Measurements from ENCODE around the gene ERF.
A peak's percentile ranks its signal among the peaks of the same experiment; 100 is the strongest.

The ERF gene

DNA sequence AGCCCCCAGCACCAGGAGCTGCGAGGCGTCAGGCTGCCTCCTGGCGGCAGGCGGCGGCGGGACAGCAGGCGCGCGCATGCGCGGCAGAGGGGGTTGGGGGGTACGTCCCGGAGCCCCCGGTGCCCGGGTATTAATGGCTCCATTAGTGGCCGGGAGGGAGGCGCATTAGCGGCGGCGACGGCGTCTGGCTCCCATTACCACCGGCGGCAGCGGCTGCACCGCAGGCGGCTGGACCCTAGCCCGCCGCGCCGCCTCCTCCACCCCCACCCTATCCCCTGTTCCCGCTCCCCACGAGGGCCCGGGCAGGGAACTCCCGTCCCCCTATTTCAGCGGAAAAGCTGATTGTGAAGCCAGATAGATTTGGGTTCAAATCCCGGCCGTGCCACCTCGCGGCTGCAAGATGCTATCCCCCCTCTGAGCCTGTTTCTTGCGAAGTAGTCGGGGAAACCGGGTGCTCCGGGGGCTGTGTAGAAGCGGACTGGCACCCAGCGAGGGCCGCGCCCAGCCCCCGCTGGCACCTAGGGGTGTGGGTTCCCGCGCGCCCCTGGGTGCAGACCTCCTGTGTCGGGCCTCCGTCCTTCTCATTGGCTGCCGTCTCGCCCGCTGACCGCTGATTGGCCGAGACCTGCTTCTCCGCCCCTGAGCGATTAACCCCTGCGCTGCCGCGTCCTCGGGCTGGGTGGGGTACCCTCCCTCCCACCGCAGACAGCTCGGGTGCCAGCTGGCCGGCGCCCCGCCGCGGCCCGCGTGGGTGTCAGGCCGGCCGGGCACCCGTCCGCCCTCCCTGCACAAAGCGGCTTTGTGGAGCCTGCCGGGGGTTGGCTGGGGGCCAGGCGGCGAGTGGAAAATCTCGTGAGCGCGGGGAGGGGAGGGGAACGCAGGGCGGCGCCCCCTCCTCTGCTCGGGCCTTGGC lies 25.2 kb upstream of the ERF start:
- peak overlapping the region; percentile 70 for H3K4me3 ChIP-seq (replicated peaks; ENCODE audit: low read depth, low read length)
- peak; percentile 91 for DNase-seq (ENCODE audit: extremely low read depth, insufficient read length)
- TF ChIP-seq, protein P1, sequence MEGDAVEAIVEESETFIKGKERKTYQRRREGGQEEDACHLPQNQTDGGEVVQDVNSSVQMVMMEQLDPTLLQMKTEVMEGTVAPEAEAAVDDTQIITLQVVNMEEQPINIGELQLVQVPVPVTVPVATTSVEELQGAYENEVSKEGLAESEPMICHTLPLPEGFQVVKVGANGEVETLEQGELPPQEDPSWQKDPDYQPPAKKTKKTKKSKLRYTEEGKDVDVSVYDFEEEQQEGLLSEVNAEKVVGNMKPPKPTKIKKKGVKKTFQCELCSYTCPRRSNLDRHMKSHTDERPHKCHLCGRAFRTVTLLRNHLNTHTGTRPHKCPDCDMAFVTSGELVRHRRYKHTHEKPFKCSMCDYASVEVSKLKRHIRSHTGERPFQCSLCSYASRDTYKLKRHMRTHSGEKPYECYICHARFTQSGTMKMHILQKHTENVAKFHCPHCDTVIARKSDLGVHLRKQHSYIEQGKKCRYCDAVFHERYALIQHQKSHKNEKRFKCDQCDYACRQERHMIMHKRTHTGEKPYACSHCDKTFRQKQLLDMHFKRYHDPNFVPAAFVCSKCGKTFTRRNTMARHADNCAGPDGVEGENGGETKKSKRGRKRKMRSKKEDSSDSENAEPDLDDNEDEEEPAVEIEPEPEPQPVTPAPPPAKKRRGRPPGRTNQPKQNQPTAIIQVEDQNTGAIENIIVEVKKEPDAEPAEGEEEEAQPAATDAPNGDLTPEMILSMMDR (IDR thresholded peaks at IDR 0.05; ENCODE audit: insufficient read depth, low read length, poor library complexity, severe bottlenecking) = peak; percentile 94

DNA sequence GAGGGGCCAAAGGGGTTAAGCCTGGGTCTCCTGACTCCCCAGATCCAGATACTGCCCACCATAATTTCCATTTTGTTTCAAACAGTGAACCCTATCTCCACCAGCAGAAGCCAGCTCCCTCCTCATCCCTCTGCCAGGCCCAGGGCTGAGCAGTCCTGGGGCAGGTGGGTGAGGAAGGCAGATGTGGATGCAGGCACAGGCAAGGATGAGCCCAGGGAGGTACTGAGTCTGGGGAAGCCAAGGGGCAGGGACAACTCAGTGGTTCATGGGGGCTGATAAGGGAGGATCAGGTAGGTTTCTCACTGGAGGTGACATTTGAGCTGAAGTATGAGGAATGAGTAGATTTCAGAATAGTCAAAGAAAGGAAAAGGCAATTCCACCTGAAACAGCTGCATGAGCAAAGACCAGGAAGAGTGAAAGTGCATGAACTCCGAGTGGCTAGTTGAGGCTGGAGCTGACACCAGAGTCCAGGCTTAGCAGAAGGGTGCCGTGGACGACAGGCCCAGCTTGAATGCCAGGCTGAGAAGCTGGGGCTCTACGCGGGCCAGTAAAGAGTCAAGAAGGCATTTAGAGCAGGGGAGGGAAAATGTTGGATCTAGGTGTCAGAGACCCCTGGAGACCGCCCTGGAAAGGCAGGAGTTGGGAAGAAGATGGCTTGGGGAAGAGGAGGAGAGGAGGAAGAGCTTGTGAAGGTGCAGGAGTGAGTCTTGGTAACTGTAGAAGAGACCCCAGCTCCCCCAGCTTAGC lies 24.4 kb upstream of the ERF start:
- TF ChIP-seq, protein P1 (IDR thresholded peaks at IDR 0.05; ENCODE audit: insufficient read depth, low read length, poor library complexity, severe bottlenecking) = no peak
- Histone ChIP-seq H3K4me3 (replicated peaks; ENCODE audit: low read depth, low read length) (peak overlapping the region; percentile 70), H3K27me3 (replicated peaks; ENCODE audit: control insufficient read depth, insufficient read depth, low read length) (no peaks in the 10 kb centered on the region), H3K36me3 (ENCODE audit: control insufficient read depth, insufficient read depth, low read length) (peaks cover 9% of the 10 kb centered on the region)
- DNase-seq (ENCODE audit: extremely low read depth, insufficient read length) = no peak

More for the DNA sequence above, 25.2 kb upstream of the ERF start:
- H3K36me3 ChIP-seq (ENCODE audit: control insufficient read depth, insufficient read depth, low read length) = peaks cover 8% of the 10 kb centered on the region
- H3K27me3 ChIP-seq (replicated peaks; ENCODE audit: control insufficient read depth, insufficient read depth, low read length) = no peaks in the 10 kb centered on the region

DNA sequence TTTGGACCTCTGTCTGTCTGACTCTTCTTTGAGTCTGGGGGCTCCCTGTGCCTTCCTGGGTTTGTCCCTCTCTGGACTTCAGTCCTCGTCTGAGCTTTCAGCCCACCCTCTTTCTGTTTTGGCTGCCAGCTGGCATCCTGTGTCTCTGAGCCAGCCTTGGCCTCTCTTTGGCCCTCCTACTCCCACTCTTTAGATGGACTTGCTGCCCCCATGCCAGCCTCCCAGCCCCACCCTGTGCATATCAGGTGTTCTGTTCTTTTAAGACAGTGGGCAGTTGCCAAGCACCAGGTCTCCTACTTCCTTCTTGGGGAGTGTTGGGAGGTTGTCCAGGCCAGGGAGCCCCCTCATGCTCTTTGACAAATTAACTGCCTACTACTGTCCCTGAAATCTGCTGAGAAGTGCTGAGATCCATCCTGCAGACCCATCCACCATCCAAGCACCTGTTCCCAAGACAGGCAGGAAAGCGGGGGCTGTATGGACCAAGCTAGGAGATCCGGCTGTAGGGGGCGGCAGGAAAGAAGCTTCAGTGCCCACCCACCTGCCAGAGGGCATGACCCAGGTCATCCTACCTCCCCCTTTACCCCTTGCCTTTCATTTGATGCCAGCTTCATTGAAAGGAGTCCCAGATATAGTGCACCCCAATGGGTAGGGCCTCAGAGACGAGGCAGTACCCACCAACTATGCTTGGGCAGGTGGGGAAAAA lies 23.7 kb upstream of the ERF start:
- Histone ChIP-seq H3K27me3 (replicated peaks; ENCODE audit: control insufficient read depth, insufficient read depth, low read length) (no peaks in the 10 kb centered on the region), H3K36me3 (ENCODE audit: control insufficient read depth, insufficient read depth, low read length) (peaks cover 12% of the 10 kb centered on the region), H3K4me3 (replicated peaks; ENCODE audit: low read depth, low read length) (no peak overlapping the region)
- peak; percentile 0 for DNase-seq (ENCODE audit: extremely low read depth, insufficient read length)
- TF ChIP-seq, protein P1 (IDR thresholded peaks at IDR 0.05; ENCODE audit: insufficient read depth, low read length, poor library complexity, severe bottlenecking) = no peak

DNA sequence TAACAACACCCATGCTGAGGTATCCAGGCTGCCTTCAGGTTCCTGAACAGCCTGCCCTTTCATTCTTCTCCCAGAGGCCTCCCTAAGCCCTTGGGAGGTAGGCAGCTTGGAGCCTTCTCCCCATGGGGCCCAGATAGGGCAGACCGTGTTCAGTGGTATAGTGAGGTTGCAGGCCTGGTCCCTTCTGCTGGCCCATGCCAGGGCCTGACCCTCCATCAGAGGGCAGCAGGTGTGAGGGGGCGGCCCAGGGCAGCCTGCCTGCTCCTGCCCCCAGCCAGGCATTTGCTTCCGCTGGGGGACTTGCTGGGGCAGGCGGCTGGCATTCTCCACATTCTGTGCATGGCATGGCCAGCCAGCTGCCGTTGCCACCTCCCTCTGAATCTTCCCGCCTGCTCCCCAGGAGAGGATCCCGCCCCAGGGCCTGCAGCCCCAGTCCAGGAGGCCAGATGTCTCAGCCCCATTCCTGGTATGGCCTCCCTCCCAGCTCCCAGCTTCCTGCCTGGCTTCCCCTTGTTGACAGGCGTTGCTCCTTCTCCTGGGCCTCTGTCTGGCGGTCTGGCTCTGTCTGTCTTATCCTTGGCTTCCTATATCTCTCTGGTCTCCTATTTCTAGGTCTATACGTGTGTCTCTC lies 23.0 kb upstream of the ERF start:
- TF ChIP-seq, protein P1 (IDR thresholded peaks at IDR 0.05; ENCODE audit: insufficient read depth, low read length, poor library complexity, severe bottlenecking) = no peak
- Histone ChIP-seq H3K36me3 (ENCODE audit: control insufficient read depth, insufficient read depth, low read length) (peaks cover 18% of the 10 kb centered on the region), H3K4me3 (replicated peaks; ENCODE audit: low read depth, low read length) (no peak overlapping the region), H3K27me3 (replicated peaks; ENCODE audit: control insufficient read depth, insufficient read depth, low read length) (no peaks in the 10 kb centered on the region)
- DNase-seq (ENCODE audit: extremely low read depth, insufficient read length) = peak; percentile 2

DNA sequence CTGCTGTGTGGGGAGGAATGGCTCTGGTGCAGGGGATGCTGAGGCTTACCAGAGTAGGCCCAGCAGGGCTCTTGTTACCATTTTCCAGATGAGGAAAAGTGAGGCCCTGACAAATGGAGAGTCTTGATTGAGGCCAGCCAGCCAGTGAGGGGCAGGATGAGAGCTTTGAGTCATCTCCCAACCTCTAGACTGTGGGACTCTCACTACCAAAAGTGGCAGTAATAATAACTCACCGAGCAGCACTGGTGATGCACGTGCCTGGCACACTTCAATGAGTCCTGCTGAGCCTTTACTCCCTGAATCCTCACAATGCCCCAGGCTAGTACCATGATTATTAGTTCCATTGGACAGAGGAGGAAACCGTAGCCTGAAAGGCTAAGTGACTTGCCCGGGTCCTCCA lies 21.9 kb upstream of the ERF start:
- TF ChIP-seq, protein P1 (IDR thresholded peaks at IDR 0.05; ENCODE audit: insufficient read depth, low read length, poor library complexity, severe bottlenecking) = no peak

More for the DNA sequence above, 21.9 kb upstream of the ERF start:
- no peaks in the 10 kb centered on the region for H3K27me3 ChIP-seq (replicated peaks; ENCODE audit: control insufficient read depth, insufficient read depth, low read length)
- H3K36me3 ChIP-seq (ENCODE audit: control insufficient read depth, insufficient read depth, low read length) = peaks cover 24% of the 10 kb centered on the region
- peak; percentile 20 for DNase-seq (ENCODE audit: extremely low read depth, insufficient read length)
- H3K4me3 ChIP-seq (replicated peaks; ENCODE audit: low read depth, low read length) = no peak overlapping the region

Measured in GM06990 (cell line).